SHP77 (cell line): ENCODE measurements around the gene GPC5.
"Not testable (repeated sequence)": the region's sequence is repeated elsewhere in the genome, so short reads cannot be mapped to it uniquely, and the experiment has no call there.

Experiments used
- DNase-seq, 2 experiments: peaks; one replicate each; lab custom pipeline; 2025; lab: John Stamatoyannopoulos, UW

Gene GPC5

DNA sequence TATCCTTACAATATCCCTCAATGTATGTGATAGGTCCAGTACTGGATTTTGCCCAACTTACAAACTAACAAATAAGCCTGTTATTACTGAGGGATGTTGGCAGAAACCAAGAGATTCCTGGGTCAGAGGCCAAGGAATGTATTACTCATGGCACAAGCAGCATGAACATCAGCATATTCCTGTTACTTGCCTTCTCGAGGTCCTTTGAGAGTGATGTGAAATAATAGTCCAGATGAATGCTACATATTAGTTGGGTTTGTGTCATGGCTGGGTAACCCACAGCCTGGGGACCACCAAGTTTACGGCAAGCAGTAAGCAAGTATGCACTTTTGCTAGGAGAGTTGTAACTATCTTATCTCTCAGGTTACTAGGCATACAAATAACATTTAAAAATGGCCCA lies 1443.7 kb downstream of the GPC5 start:
- no peak for DNase-seq

DNA sequence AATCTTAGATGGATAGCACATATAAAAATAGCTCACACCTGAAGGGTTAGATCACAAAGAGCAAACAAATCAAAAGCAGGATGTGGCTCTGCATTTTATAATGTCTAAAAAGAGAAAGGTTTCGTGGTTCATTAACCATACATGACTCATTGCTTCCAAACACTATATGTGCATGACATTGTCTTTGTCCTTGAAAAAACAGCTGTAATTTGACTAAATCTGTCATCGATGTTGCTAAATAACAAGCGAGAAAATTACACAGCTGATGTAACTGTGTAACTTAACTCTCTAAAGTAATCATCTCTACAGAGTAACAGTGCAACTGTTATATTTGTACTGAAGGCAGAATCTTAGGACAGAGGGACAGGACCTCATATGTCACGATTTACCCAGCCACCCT lies 1445.1 kb downstream of the GPC5 start:
- peak; percentile 95 to 98 for DNase-seq

DNA sequence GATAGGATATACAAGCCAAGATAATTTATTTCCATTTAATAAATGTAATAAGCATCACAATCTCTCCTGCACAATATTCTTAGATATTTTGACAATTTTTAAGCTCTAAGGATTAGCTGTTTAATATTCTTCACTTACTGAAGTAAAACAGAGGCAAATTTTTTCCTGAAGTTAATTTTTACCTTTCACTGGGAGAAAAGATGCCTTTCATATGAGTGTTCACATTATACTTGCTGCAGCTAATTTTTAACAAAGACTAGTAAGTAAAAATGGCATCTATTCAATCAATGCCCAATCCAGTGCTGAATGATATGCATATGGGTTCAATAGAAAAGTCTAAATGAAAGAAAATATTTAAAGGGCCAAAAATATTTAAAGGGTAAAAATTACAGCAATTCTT lies 1451.0 kb downstream of the GPC5 start:
- no peak for DNase-seq

DNA sequence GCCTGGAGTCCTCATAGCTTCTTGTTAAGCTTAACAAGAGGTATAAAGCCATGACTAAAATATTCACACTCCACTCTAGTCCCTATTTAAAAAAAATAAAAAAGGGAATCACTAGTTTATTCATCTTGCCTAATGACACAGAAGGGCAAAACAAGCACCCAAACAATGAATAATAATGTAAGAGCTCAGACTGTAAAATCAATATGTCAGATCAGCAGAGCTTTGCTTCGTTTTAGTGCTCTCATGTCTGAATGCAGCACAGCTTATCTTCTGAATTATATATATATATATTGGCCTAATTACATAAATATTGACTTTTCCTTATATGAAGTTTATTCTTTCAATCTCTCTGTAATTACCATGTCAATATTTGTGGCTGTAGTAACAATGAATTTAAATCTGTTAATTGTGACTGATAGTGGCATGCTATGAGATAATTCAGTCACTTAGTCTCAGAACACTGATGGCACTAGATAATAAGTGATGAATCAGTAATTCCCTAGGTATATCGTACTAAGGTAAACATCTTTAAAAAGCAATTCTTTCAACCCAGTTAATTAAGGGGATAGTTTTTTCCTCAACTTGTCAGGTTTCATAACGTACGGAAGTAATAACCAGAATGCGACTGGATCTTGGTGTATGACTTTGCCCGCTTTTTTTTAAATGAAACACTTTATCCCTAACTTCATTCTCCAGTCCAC lies 1466.3 kb downstream of the GPC5 start:
- DNase-seq = no peak

DNA sequence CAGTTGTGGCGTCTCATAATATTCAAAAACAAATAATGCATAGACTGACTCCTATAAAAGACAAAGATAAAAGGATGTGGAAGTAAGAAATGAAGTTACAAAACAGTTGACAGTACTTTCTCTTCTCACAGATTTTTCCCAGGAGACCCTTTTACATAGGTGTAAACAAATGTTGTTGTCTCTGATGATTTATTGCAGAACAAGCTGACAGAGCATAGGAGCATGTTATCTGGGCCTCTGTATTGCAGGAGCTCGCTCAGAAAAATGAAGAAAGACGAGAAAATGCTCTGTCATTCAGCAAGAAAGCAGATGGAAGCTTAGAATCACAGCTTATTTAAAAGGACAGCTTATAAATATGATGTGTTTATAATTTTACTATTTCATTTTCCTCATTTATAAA lies 1474.6 kb downstream of the GPC5 start:
- DNase-seq = no peak

DNA sequence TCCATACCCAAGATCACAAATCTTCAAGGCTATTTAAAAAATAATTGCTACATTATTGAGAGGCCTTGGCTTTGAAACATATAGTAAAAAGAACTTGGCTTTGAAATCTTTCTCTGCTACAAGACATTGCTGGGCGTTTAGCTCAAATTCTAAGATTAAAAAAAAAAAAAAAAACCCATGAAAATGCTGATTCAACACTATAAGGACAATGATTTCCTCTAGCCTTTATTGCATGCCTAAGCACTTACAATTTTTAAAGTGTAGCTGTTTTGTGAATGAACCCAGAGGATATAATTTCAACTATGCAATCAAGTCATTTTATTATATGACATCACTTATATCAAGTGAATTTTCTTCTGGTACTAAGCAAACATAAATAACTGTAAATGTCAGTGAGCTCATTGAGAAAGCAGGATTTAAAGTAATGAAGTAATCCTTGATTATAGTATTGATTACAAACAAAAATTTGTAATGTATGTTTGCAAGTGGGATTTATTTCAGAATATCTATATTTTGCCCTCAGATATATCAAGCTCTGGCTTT lies 1488.2 kb downstream of the GPC5 start:
- DNase-seq = no peak

DNA sequence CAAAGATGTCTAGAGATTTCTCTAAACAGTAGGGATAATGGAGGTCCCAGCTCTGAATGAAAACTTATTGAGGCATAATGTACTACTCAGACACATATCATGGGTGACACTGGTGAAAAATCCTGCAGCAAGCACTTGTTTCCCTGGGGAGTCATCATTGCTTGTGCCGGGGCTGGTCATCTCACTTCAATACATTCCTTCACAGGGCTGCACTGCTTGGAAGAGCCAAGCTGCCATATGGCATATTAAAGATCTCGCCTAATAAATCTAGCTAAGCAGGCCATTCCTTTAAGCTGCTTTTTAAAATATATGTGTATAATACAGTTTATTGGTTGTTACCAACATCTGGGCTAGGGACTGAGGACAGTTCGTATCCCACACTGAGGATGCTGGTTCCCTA lies 1496.0 kb downstream of the GPC5 start:
- DNase-seq = no peak

DNA sequence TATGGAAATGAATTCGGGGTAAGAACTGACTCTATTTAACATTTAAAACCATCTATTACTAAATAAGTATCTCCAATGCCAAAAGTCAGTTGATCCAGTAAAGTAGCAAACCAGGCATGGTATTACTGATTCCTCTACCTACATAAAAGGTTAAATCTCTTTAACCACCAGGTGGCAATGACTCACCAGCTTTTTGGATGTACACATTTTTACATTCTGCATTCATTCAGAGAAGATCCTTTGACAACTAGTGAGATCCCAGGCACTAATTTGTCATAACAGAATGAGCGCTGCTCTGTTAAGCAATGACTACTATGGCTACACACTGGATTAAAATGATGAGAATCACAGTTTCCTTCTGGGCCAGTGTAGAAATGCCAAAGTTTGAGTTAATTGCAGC lies 1498.4 kb downstream of the GPC5 start:
- peak; percentile 54 to 71 for DNase-seq

DNA sequence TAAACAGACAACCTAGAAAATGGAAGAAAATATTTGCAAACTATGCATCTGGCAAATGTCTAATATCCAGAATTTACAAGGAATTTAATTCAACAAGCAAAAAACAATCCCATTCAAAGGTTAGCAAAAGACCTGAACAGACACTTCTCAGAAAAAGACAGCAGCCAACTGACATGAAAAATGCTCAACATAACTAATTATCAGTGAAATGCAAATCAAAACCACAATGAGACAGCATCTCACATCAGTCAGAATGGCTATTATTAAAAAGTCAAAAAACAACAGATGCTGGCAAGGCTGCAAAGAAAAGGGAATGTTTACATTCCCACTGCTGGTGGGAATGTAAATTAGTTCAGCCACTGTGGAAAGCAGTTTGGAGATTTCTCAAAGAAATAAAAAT lies 1500.5 kb downstream of the GPC5 start:
- not testable (repeated sequence) for DNase-seq

DNA sequence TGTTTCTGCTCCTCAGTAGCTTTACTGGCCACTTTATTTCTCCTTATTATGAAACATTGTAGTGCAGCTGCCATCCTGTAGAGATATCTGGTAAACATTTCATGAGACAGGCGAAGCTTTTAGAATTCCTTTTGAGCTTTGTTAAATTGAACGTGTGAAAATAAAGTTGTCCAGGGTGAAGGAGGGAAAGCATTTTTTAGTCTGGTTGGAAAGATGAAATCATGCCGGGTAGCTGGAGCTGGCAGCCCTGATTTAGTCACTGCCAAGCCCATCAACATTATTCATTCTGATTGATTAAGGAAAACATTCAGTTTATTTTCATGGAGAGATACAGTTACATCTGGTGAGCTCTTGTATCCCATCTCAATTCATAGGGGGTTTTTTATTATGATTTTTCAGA lies 1502.0 kb downstream of the GPC5 start:
- peak in 1 of 2 experiments; percentile 11 for DNase-seq

DNA sequence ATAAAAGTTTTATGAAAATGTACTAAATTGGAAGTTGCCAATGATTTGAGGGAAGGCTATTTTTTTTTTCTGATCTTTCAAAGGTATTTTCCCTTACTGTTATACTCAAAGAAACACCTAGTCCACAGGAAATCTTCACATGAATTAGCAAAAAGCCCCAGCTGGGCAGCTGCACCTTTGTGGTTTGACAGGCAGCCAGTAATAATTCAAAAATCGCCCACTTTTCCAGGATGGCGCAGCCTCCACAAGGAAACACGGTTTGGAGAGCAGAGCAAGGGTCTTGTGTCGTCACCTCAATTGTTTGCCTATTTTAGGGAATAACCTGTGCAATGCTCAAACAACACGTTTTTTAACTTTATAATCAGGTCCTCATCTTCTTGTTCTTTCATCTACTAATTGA lies 1503.3 kb downstream of the GPC5 start:
- peak; percentile 77 to 90 for DNase-seq

DNA sequence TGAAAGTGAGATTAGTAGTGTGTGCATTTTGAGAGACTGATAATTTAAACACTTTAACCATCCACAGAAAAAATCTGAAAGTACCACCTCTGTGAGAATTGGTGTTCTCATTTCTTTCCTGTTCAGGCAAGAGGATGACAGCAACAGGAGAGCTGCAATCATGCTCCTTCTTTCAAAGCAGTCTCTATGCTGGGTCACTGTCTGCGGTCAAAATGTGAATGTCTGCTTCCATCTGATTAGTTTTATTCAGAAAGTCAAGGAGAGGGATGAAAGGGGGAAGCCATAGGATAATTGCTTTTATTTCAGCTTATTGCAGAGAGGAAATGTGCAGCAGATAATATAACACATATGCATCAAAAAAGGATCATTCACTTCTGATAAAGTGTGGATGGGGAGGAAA lies 1514.2 kb downstream of the GPC5 start:
- no peak for DNase-seq

DNA sequence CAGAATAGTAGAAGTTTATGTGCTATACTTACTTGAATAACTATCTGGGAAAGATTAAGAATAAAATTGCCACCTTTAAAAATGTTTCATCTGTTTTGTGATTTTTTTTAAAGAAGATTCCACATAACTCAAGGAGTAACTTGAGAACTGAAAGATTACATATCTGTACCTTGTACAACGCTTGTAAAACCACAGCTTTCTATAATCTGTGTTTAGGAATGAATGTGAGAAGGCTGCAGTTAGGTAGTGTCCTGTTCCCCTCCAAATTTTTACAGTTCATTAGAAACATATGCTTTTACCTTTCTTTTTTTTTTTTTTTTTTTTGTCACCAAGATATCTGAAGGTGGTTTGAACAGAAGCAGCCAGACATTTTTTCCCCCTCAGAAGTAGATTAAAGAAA lies 1515.4 kb downstream of the GPC5 start:
- no peak for DNase-seq
